BLaER1 treated with 17β-estradiol and CSF1 and Interleukin-3, amounts not matched to agents 10 nM and 100 nM (cell line): ENCODE measurements around the gene ZSCAN21.

Source experiments
- H3K27ac ChIP-seq, 11 experiments: shearing (Covaris generic); formaldehyde crosslinking; 2 replicates each; pipeline ENCODE4 v1.8.1; 2022
- H3K27me3 ChIP-seq, 11 experiments: shearing (Covaris generic); formaldehyde crosslinking; 2 replicates each; pipeline ENCODE4 v1.8.1; 2022
- H3K36me3 ChIP-seq, 11 experiments: shearing (Covaris generic); formaldehyde crosslinking; 2 replicates each; pipeline ENCODE4 v1.8.1; 2022
- H3K4me1 ChIP-seq, 10 experiments: shearing (Covaris generic); formaldehyde crosslinking; 2 replicates each; pipeline ENCODE4 v1.8.1; 2022
- H3K4me2 ChIP-seq, 11 experiments: shearing (Covaris generic); formaldehyde crosslinking; 2 replicates each; pipeline ENCODE4 v1.8.1; 2022
- H3K4me3 ChIP-seq, 10 experiments: shearing (Covaris generic); formaldehyde crosslinking; 2 replicates each; pipeline ENCODE4 v1.8.1; 2022
- H3K9ac ChIP-seq, 11 experiments: shearing (Covaris generic); formaldehyde crosslinking; 2 replicates each; pipeline ENCODE4 v1.8.1; 2022
- H3K9me3 ChIP-seq, 11 experiments: shearing (Covaris generic); formaldehyde crosslinking; replicated peaks in 1 of 11; 2 replicates each; pipeline ENCODE4 v1.8.1; 2022
- H4K20me1 ChIP-seq, 11 experiments: shearing (Covaris generic); formaldehyde crosslinking; 2 replicates each; pipeline ENCODE4 v1.8.1; 2022
- Cebpa-rat ChIP-seq, 11 experiments: shearing (Covaris generic); IDR thresholded peaks; 2 replicates each; pipeline ENCODE4 v1.8.1; 2022

Gene ZSCAN21

GRCh38 chr7:100065452-100066186, 16.0 kb downstream of the ZSCAN21 start:
- H3K4me3 ChIP-seq, result no peak overlapping the region
- peak overlapping the region in 4 of 11 experiments; percentile 10 to 34 (median 22); a peak in 3 of 22 replicates for H3K27ac ChIP-seq
- H3K36me3 ChIP-seq, result peaks cover 81 to 100% (median 96%) of the 10 kb centered on the region in 11 experiments
- peaks cover 0 to 15% (median 5%) of the 10 kb centered on the region in 10 experiments; a peak in 9 of 20 replicates for H3K4me1 ChIP-seq
- H3K4me2 ChIP-seq, result peak overlapping the region in 7 of 11 experiments; percentile 3 to 36 (median 19); a peak in 8 of 22 replicates
- peaks cover 15 to 22% (median 17%) of the 10 kb centered on the region in 11 experiments for H3K9me3 ChIP-seq
- no peaks in the 10 kb centered on the region for H3K27me3 ChIP-seq
- no peak overlapping the region for H3K9ac ChIP-seq
- H4K20me1 ChIP-seq, result peaks cover 0 to 25% (median 7%) of the 10 kb centered on the region in 11 experiments; a peak in 10 of 22 replicates
- peak in 6 of 11 experiments; percentile 6 to 84 (median 53); a peak in 8 of 22 replicates for TF ChIP-seq Cebpa-rat (IDR thresholded peaks at IDR 0.05)

- H3K36me3 ChIP-seq, result peaks cover 81 to 100% (median 97%) of the 10 kb centered on the region in 11 experiments
- H3K9me3 ChIP-seq, result peaks cover 28 to 35% (median 31%) of the 10 kb centered on the region in 11 experiments
- H3K9ac ChIP-seq, result no peak overlapping the region
Measured at GRCh38 chr7:100066953-100067352, 17.4 kb downstream of the ZSCAN21 start.

GRCh38 chr7:100069991-100070390, 20.4 kb downstream of the ZSCAN21 start:
- Histone ChIP-seq H3K4me1 (peaks cover 0 to 15% (median 5%) of the 10 kb centered on the region in 10 experiments; a peak in 9 of 20 replicates), H3K9ac (no peak overlapping the region), H3K36me3 (peaks cover 81 to 100% (median 98%) of the 10 kb centered on the region in 11 experiments), H4K20me1 (peaks cover 0 to 17% (median 5%) of the 10 kb centered on the region in 11 experiments; a peak in 7 of 22 replicates), H3K9me3 (peaks cover 59 to 65% (median 61%) of the 10 kb centered on the region in 11 experiments), H3K27me3 (peaks cover 0 to 10% (median 0%) of the 10 kb centered on the region in 11 experiments; a peak in 5 of 22 replicates), H3K4me3 (peak overlapping the region in 5 of 10 experiments; percentile 39 to 54 (median 43); a peak in 6 of 20 replicates), H3K4me2 (no peak overlapping the region), H3K27ac (no peak overlapping the region)
- TF ChIP-seq Cebpa-rat (IDR thresholded peaks at IDR 0.05), result no peak

More at GRCh38 chr7:100066953-100067352, 17.4 kb downstream of the ZSCAN21 start:
- Histone ChIP-seq H3K4me1 (peaks cover 0 to 15% (median 5%) of the 10 kb centered on the region in 10 experiments; a peak in 9 of 20 replicates), H3K4me3 (no peak overlapping the region), H3K27ac (no peak overlapping the region), H3K27me3 (peaks cover 0 to 10% (median 0%) of the 10 kb centered on the region in 11 experiments; a peak in 4 of 22 replicates), H4K20me1 (peaks cover 0 to 25% (median 7%) of the 10 kb centered on the region in 11 experiments; a peak in 10 of 22 replicates), H3K4me2 (no peak overlapping the region)
- no peak for TF ChIP-seq Cebpa-rat (IDR thresholded peaks at IDR 0.05)

- Histone ChIP-seq H4K20me1 (peaks cover 0 to 13% (median 7%) of the 10 kb centered on the region in 11 experiments; a peak in 7 of 22 replicates), H3K9me3 (peaks cover 71 to 77% (median 73%) of the 10 kb centered on the region in 11 experiments), H3K4me2 (no peak overlapping the region), H3K9ac (no peak overlapping the region), H3K4me3 (peak overlapping the region in 9 of 10 experiments; percentile 14 to 54 (median 44); a peak in 17 of 20 replicates), H3K27ac (no peak overlapping the region), H3K36me3 (peaks cover 82 to 100% (median 98%) of the 10 kb centered on the region in 11 experiments), H3K4me1 (peaks cover 0 to 6% (median under 1%) of the 10 kb centered on the region in 10 experiments; a peak in 6 of 20 replicates), H3K27me3 (peaks cover 0 to 10% (median 0%) of the 10 kb centered on the region in 11 experiments; a peak in 5 of 22 replicates)
- TF ChIP-seq Cebpa-rat (IDR thresholded peaks at IDR 0.05), result no peak
Measured at GRCh38 chr7:100071018-100071723, 21.6 kb downstream of the ZSCAN21 start.

GRCh38 chr7:100072462-100072861, 22.9 kb downstream of the ZSCAN21 start:
- no peaks in the 10 kb centered on the region for H3K4me1 ChIP-seq
- peaks cover 0 to 24% (median 7%) of the 10 kb centered on the region in 11 experiments; a peak in 9 of 22 replicates for H4K20me1 ChIP-seq
- H3K27me3 ChIP-seq, result peaks cover 0 to 10% (median 0%) of the 10 kb centered on the region in 11 experiments; a peak in 5 of 22 replicates
- TF ChIP-seq Cebpa-rat (IDR thresholded peaks at IDR 0.05), result no peak
- peaks cover 83 to 90% (median 86%) of the 10 kb centered on the region in 11 experiments for H3K9me3 ChIP-seq
- peak overlapping the region; percentile 5 to 54 (median 44); a peak in 16 of 20 replicates for H3K4me3 ChIP-seq
- H3K27ac ChIP-seq, result no peak overlapping the region
- H3K9ac ChIP-seq, result no peak overlapping the region
- no peak overlapping the region for H3K4me2 ChIP-seq
- peaks cover 92 to 100% (median 100%) of the 10 kb centered on the region in 11 experiments for H3K36me3 ChIP-seq

GRCh38 chr7:100074841-100075240, 25.3 kb downstream of the ZSCAN21 start:
- H3K4me3 ChIP-seq, result 0 out of 20 replicates have a peak overlapping the region, but pooled peaks of 7 of the 10 experiments have one; percentile 2 to 45 (median 11)
- H4K20me1 ChIP-seq, result peaks cover 7 to 45% (median 17%) of the 10 kb centered on the region in 11 experiments; a peak in 13 of 22 replicates
- no peak overlapping the region for H3K4me2 ChIP-seq
- H3K27me3 ChIP-seq, result peaks cover 0 to 10% (median 0%) of the 10 kb centered on the region in 11 experiments; a peak in 5 of 22 replicates
- no peak for TF ChIP-seq Cebpa-rat (IDR thresholded peaks at IDR 0.05)
- H3K27ac ChIP-seq, result no peak overlapping the region
- peaks cover 99 to 100% (median 100%) of the 10 kb centered on the region in 11 experiments for H3K36me3 ChIP-seq
- H3K9me3 ChIP-seq, result peaks cover 73 to 93% (median 84%) of the 10 kb centered on the region in 11 experiments
- peaks cover 6 to 12% (median 10%) of the 10 kb centered on the region in 10 experiments for H3K4me1 ChIP-seq
- no peak overlapping the region for H3K9ac ChIP-seq

- Histone ChIP-seq H3K9me3 (peaks cover 67 to 88% (median 78%) of the 10 kb centered on the region in 11 experiments), H3K4me3 (peak overlapping the region in 5 of 10 experiments; percentile 2 to 44 (median 16); a peak in 3 of 20 replicates)
- no peak for TF ChIP-seq Cebpa-rat (IDR thresholded peaks at IDR 0.05)
Measured at GRCh38 chr7:100075418-100075817, 25.8 kb downstream of the ZSCAN21 start.

GRCh38 chr7:100077205-100077604, 27.6 kb downstream of the ZSCAN21 start:
- peaks cover 75 to 84% (median 81%) of the 10 kb centered on the region in 11 experiments for H3K36me3 ChIP-seq
- peaks cover 17 to 23% (median 20%) of the 10 kb centered on the region in 10 experiments for H3K4me1 ChIP-seq
- peaks cover 49 to 70% (median 60%) of the 10 kb centered on the region in 11 experiments for H3K9me3 ChIP-seq
- H3K27me3 ChIP-seq, result peaks cover 0 to 2% (median 1%) of the 10 kb centered on the region in 11 experiments; a peak in 9 of 22 replicates
- no peak overlapping the region for H3K4me2 ChIP-seq
- peaks cover 7 to 54% (median 23%) of the 10 kb centered on the region in 11 experiments; a peak in 13 of 22 replicates for H4K20me1 ChIP-seq
- TF ChIP-seq Cebpa-rat (IDR thresholded peaks at IDR 0.05), result no peak
- H3K27ac ChIP-seq, result no peak overlapping the region
- H3K9ac ChIP-seq, result no peak overlapping the region
- H3K4me3 ChIP-seq, result no peak overlapping the region

More at GRCh38 chr7:100075418-100075817, 25.8 kb downstream of the ZSCAN21 start:
- Histone ChIP-seq H3K9ac (no peak overlapping the region), H3K27me3 (peaks cover 0 to 10% (median 0%) of the 10 kb centered on the region in 11 experiments; a peak in 5 of 22 replicates), H4K20me1 (peaks cover 7 to 50% (median 22%) of the 10 kb centered on the region in 11 experiments; a peak in 13 of 22 replicates), H3K4me1 (peaks cover 12 to 18% (median 15%) of the 10 kb centered on the region in 10 experiments), H3K36me3 (peaks cover 93 to 100% (median 99%) of the 10 kb centered on the region in 11 experiments), H3K27ac (no peak overlapping the region), H3K4me2 (no peak overlapping the region)
